ENCODE measurements around the gene BNC2.
A peak's percentile ranks its signal among the peaks of the same experiment; 100 is the strongest.

The BNC2 gene

GRCh38 chr9:16637218-16637617, 233.3 kb downstream of the BNC2 start:
- no peak for TF ChIP-seq POLR2AphosphoS5 (IDR thresholded peaks at IDR 0.05; ENCODE audit: low read depth, low read length)
- no peak for TF ChIP-seq TAF1 (IDR thresholded peaks at IDR 0.05; ENCODE audit: borderline replicate concordance, low read depth, low read length)
- no peak for TF ChIP-seq POLR2A (IDR thresholded peaks at IDR 0.05; ENCODE audit: low read depth, low read length)
- DNase-seq (ENCODE audit: insufficient read length) = no peak
- peak; percentile 27 for FAIRE-seq

- TF ChIP-seq TAF1 (IDR thresholded peaks at IDR 0.05; ENCODE audit: borderline replicate concordance, low read depth, low read length) (no peak), POLR2A (IDR thresholded peaks at IDR 0.05; ENCODE audit: low read depth, low read length) (no peak), POLR2AphosphoS5 (IDR thresholded peaks at IDR 0.05; ENCODE audit: low read depth, low read length) (no peak)
- DNase-seq (ENCODE audit: insufficient read length) (no peak), FAIRE-seq (no peak)
Observed at GRCh38 chr9:16633794-16634193, 236.7 kb downstream of the BNC2 start.

DNA sequence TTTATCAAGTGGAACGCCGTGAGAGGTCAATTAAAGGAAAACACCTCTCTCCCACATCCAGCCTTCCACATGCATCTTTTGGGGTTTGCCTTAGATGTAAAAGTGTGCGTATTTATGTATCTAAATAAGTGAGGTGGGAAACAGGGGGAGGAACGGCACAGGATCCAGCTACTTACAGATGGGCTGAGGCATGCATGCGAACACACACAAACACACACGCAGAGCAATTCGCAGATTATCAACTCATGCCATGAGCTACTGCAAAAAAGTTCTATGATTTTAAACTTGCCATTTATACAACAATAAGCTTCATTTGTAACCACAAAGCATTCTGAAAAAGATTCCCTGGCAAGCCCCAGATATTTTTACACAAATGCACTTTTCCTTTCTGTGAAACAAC, 242.1 kb downstream of the BNC2 start:
- FAIRE-seq (no peak), DNase-seq (ENCODE audit: insufficient read length) (no peak)
- TF ChIP-seq POLR2A (IDR thresholded peaks at IDR 0.05; ENCODE audit: low read depth, low read length) = no peak
- TF ChIP-seq TAF1 (IDR thresholded peaks at IDR 0.05; ENCODE audit: borderline replicate concordance, low read depth, low read length) = no peak

DNA sequence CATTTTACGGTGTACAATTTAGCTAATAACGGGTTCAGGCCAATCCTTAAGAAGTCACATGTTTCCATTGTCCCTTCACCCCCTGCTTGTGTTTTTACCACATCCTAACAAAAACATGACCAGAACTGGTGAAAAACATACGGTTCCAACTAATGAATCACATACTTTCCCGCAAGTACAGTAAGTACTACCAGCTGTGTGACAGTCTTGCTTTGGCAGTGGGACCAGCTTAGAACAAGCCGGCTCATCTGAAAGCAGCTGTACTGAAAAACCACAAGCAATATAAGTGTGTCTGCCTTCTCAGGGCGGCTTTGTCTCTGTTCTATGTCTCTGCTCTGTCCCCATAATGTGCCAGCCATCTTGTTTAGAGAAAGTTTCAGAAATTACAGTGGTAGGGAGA, 242.5 kb downstream of the BNC2 start:
- no peak for FAIRE-seq
- DNase-seq (ENCODE audit: insufficient read length) = no peak
- TF ChIP-seq POLR2A (IDR thresholded peaks at IDR 0.05; ENCODE audit: low read depth, low read length) (no peak), POLR2AphosphoS5 (IDR thresholded peaks at IDR 0.05; ENCODE audit: low read depth, low read length) (no peak), TAF1 (IDR thresholded peaks at IDR 0.05; ENCODE audit: borderline replicate concordance, low read depth, low read length) (no peak)

DNA sequence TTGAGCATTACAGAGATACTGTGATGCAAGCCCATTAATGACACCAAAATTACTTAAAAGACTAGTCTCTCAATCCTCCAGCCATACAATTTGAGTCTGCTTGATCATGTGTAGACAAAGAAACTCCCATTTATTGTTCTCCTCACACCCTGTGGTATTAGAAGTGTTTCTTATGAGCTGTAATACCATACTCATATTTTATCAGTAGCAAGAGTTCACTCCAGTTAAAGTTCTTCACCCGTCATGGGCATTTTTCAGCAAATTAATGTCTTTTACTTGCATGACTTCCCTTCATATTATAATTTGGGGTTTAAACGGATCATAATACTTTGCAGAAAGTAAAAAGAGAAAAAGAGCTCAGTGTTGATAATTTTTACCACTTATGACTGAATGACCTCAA, 242.9 kb downstream of the BNC2 start:
- TF ChIP-seq POLR2AphosphoS5 (IDR thresholded peaks at IDR 0.05; ENCODE audit: low read depth, low read length) = no peak
- no peak for TF ChIP-seq POLR2A (IDR thresholded peaks at IDR 0.05; ENCODE audit: low read depth, low read length)
- TF ChIP-seq TAF1 (IDR thresholded peaks at IDR 0.05; ENCODE audit: borderline replicate concordance, low read depth, low read length) = no peak
- DNase-seq (ENCODE audit: insufficient read length) (no peak), FAIRE-seq (no peak)

DNA sequence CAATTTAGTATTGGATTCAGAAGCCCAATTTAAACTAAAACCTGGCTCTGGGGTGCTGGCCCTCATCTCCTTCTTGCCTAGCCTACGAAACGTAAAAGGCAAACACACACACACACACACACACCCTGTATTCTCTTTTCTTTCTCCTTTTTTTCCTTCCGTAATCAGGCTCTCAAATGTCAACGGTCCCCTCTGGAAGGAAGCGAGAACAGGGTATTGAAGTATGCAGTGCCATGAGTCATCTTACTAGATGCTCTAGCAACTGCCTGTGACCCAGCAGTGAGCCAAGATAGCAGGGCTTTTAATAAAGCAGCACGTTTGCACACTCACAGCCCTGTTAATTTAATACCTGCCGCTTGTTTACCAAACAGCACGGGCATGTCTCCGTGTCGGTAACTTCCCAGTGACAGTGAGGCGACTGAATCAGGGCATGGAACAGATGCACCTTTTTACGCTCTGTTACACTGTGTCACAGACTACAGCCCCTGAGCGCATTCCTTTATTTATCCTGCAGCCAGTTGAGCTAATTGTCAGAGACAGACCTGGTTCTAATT, 243.8 kb downstream of the BNC2 start:
- DNase-seq (ENCODE audit: insufficient read length) (no peak), FAIRE-seq (no peak)
- no peak for TF ChIP-seq POLR2AphosphoS5 (IDR thresholded peaks at IDR 0.05; ENCODE audit: low read depth, low read length)

DNA sequence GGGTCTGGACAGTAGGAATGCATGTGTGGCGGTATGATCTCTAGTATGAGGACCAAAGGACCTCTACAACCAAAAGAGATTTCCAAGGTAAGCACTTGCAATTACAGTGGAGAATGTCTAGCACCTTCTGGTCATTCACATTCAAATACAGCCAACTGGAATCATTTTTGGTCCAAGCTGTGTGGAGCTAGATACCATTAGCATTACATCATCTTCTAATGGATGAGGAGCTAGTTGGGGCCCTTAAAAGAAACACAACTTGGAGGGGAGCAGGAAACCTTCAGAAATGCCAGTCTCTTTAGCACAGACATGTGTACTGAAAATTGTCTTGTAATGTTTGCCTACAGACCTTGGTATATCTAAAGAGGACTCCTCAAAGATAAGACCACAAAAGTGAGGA, 244.7 kb downstream of the BNC2 start:
- DNase-seq (ENCODE audit: insufficient read length) (no peak), FAIRE-seq (no peak)
- TF ChIP-seq POLR2A (IDR thresholded peaks at IDR 0.05; ENCODE audit: low read depth, low read length) (no peak), TAF1 (IDR thresholded peaks at IDR 0.05; ENCODE audit: borderline replicate concordance, low read depth, low read length) (no peak), POLR2AphosphoS5 (IDR thresholded peaks at IDR 0.05; ENCODE audit: low read depth, low read length) (no peak)

DNA sequence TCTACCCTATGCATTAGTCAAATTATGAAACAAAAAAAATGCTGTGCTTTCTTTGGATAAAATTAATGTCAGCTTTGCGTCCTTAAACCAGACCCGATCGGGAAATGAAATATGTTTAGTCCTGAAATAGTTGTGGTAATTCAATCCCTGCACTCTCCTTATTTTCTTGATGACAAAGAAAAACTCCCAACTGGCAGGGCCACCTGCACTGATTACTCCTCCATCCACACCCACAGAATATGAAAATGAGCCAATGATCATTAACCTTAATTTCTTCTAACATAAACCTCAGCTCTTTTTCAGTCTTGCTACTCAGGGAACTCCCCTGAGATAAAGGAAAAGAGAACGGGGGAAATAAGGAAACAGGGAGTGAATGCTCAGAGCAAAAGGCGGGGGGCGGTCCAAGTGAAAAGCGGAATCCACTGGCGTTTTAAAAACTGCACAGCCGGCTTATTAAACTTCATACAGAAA, 245.3 kb downstream of the BNC2 start:
- FAIRE-seq (no peak), DNase-seq (ENCODE audit: insufficient read length) (no peak)
- TF ChIP-seq POLR2A (IDR thresholded peaks at IDR 0.05; ENCODE audit: low read depth, low read length) (no peak), POLR2AphosphoS5 (IDR thresholded peaks at IDR 0.05; ENCODE audit: low read depth, low read length) (no peak)

- DNase-seq (ENCODE audit: insufficient read length) (no peak), FAIRE-seq (no peak)
- TF ChIP-seq POLR2AphosphoS5 (IDR thresholded peaks at IDR 0.05; ENCODE audit: low read depth, low read length) (no peak), TAF1 (IDR thresholded peaks at IDR 0.05; ENCODE audit: borderline replicate concordance, low read depth, low read length) (no peak), POLR2A (IDR thresholded peaks at IDR 0.05; ENCODE audit: low read depth, low read length) (no peak)
Observed at GRCh38 chr9:16624744-16625117, 245.7 kb downstream of the BNC2 start.

DNA sequence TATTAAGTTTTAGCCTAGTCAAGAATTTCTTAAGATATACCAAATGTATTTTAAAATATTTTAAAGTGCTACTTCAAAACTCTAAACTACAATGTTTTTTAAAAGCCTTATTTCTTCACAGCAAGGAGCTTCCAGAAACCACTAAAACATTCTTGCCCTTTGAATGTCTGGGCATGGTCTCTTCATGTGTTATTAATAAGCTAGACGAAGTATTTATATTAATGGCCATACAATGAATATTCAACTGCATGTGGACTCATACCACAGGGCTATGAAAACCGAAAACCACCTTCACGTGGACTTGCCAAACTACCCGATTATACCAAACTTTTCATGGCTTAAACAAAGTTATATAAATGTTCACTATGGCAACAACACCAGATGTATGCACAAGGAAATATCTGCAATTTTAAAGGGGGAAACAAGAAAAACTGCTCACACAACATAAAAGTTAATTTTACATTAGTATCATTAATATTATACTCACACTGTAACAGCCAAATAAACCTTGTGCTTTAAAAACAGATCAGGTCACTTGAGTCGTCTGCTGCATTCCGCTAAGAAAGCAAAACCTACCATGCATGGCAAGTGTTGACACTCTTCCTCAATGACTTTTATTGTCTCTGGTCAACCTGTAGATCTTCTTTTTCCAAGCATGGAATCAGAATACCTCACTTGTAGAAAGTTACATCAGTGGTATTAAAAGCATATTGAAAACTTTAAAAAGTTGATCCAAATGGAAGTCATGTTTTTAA, 246.3 kb downstream of the BNC2 start:
- TF ChIP-seq POLR2AphosphoS5 (IDR thresholded peaks at IDR 0.05; ENCODE audit: low read depth, low read length) = no peak
- FAIRE-seq = no peak
- DNase-seq (ENCODE audit: insufficient read length) = no peak

- no peak for DNase-seq (ENCODE audit: insufficient read length)
- no peak for TF ChIP-seq POLR2AphosphoS5 (IDR thresholded peaks at IDR 0.05; ENCODE audit: low read depth, low read length)
- TF ChIP-seq TAF1 (IDR thresholded peaks at IDR 0.05; ENCODE audit: borderline replicate concordance, low read depth, low read length) = no peak
- TF ChIP-seq POLR2A (IDR thresholded peaks at IDR 0.05; ENCODE audit: low read depth, low read length) = no peak
- no peak for FAIRE-seq
Observed at GRCh38 chr9:16622541-16622940, 247.9 kb downstream of the BNC2 start.

DNA sequence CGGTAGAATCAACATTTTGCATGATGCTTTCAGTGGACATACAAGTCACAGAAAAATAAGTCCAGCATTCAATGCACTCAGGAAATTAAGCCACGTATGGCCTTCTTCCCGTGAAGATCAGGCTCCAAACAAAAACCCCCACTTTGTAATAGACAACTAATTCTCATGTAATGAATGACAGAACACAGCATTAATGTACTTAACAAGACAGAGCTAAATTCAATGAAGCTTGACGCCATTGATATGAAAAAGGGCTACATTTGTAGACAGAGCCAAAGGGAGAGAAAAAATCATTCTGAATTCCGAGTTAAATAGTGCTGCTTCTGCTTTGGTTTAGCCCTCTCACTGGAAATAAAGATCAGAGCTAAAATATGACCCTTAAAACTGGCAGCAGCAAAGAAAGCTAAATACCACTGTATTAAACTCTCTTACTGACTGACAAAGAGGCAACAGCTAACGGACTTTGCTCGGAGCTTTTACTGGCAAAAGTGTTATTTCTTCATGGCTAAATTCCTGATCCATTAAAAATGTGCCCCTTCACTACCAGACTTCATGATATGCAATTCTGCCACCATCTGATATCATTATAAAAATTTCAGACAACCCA, 250.5 kb downstream of the BNC2 start:
- DNase-seq (ENCODE audit: insufficient read length) (no peak), FAIRE-seq (no peak)
- TF ChIP-seq POLR2AphosphoS5 (IDR thresholded peaks at IDR 0.05; ENCODE audit: low read depth, low read length) = no peak
- TF ChIP-seq TAF1 (IDR thresholded peaks at IDR 0.05; ENCODE audit: borderline replicate concordance, low read depth, low read length) = no peak
- TF ChIP-seq POLR2A (IDR thresholded peaks at IDR 0.05; ENCODE audit: low read depth, low read length) = no peak

Data from GM12892 (cell line).